Neural cell (in vitro differentiated cells): ENCODE measurements around the gene GABBR2. TPM values are rescaled to one million over a fixed set of nuclear protein-coding genes. Genes with fewer than 3 reads are reported as not detected.

Experiments used
- H2AFZ ChIP-seq: fragments of 200-600, 300-800 bp; sonication (generic), shearing (Covaris generic); 2 replicates; pipeline ENCODE4 v1.6.0; 2014; ENCODE audit warnings: low read depth, mild to moderate bottlenecking, antibody characterized with exemption, low read length, moderate library complexity
- H3F3A ChIP-seq: fragments of 200-600 bp; shearing (Covaris generic); 2 replicates; pipeline ENCODE4 v1.6.1; 2016; ENCODE audit warnings: mild to moderate bottlenecking, moderate library complexity, mixed read lengths, antibody characterized with exemption, low read length; ENCODE audit not compliant: insufficient read depth, poor library complexity, severe bottlenecking
- H3K27ac ChIP-seq: fragments of 200-600, 300-800 bp; sonication (generic), shearing (Covaris generic); 2 replicates; pipeline ENCODE4 v1.5.1; 2014; ENCODE audit warnings: mild to moderate bottlenecking, low read length, moderate library complexity
- H3K27me3 ChIP-seq: fragments of 300-800, 200-600 bp; sonication (generic), shearing (Covaris generic); 2 replicates; pipeline ENCODE4 v1.6.0; 2014; ENCODE audit warnings: mild to moderate bottlenecking, low read depth, low read length, moderate library complexity; ENCODE audit not compliant: insufficient read depth
- H3K36me3 ChIP-seq: fragments of 300-800, 200-600 bp; sonication (generic), shearing (Covaris generic); 2 replicates; pipeline ENCODE4 v1.5.1; 2014; ENCODE audit warnings: mild to moderate bottlenecking, antibody characterized with exemption, low read length, moderate library complexity; ENCODE audit not compliant: insufficient read depth
- H3K4me2 ChIP-seq: fragments of 300-800, 200-600 bp; sonication (generic), shearing (Covaris generic); 2 replicates; pipeline ENCODE4 v1.6.0; 2014; ENCODE audit warnings: mild to moderate bottlenecking, low read length
- H3K4me3 ChIP-seq: fragments of 300-800, 200-600 bp; sonication (generic), shearing (Covaris generic); 2 replicates; pipeline ENCODE4 v1.5.1; 2014; ENCODE audit warnings: mild to moderate bottlenecking, low read length, moderate library complexity
- H3K79me2 ChIP-seq: fragments of 200-600 bp; shearing (Covaris generic); replicated peaks from 2 replicates; pipeline ENCODE4 v1.6.0; 2014; ENCODE audit warnings: mild to moderate bottlenecking, low read length, moderate library complexity; ENCODE audit not compliant: insufficient read depth
- H3K9ac ChIP-seq: fragments of 300-800, 200-600 bp; sonication (generic), shearing (Covaris generic); 2 replicates; pipeline ENCODE4 v1.6.1; 2016; ENCODE audit warnings: mild to moderate bottlenecking, low read length, mixed read lengths
- H3K9me2 ChIP-seq: fragments of 200-600 bp; shearing (Covaris generic); 2 replicates; pipeline ENCODE4 v1.6.1; 2016; ENCODE audit warnings: mild to moderate bottlenecking, low read length, mixed read lengths; ENCODE audit not compliant: insufficient read depth
- H3K9me3 ChIP-seq: fragments of 200-600, 300-800 bp; sonication (generic), shearing (Covaris generic); 2 replicates; pipeline ENCODE4 v1.6.1; 2016; ENCODE audit warnings: mild to moderate bottlenecking, mixed run types, low read length, moderate library complexity, mixed read lengths
- H4K20me1 ChIP-seq: fragments of 200-600 bp; shearing (Covaris generic); 2 replicates; pipeline ENCODE4 v1.6.1; 2016; ENCODE audit warnings: mild to moderate bottlenecking, mixed run types; ENCODE audit not compliant: insufficient read depth
- CTCF ChIP-seq: fragments of 450-650 bp; IDR thresholded peaks from 2 replicates; pipeline ENCODE4 v1.5.1; 2014; ENCODE audit warnings: antibody characterized with exemption, mild to moderate bottlenecking, moderate library complexity; ENCODE audit not compliant: poor library complexity, severe bottlenecking
- EP300 ChIP-seq: fragments of 450-650 bp; conservative IDR thresholded peaks from 2 replicates; pipeline ENCODE4 v1.6.1; 2014; ENCODE audit warnings: antibody characterized with exemption, mild to moderate bottlenecking, moderate library complexity; ENCODE audit not compliant: poor library complexity, severe bottlenecking
- EZH2 ChIP-seq: fragments of 200-600, 300-800 bp; shearing (Covaris generic), sonication (generic); IDR thresholded peaks from 2 replicates; pipeline ENCODE4 v1.6.1; 2014; ENCODE audit warnings: antibody characterized with exemption, low read length, borderline replicate concordance, mild to moderate bottlenecking; ENCODE audit not compliant: insufficient read depth, poor library complexity, severe bottlenecking
- MXI1 ChIP-seq: fragments of 450-650 bp; conservative IDR thresholded peaks from 2 replicates; pipeline ENCODE4 v1.6.1; 2014; ENCODE audit warnings: antibody characterized with exemption, mild to moderate bottlenecking; ENCODE audit not compliant: poor library complexity, severe bottlenecking
- POLR2AphosphoS5 ChIP-seq: IDR thresholded peaks from 2 replicates; pipeline ENCODE4 v1.6.1; 2012
- RAD21 ChIP-seq: fragments of 450-650 bp; conservative IDR thresholded peaks from 2 replicates; pipeline ENCODE4 v1.6.1; 2014; ENCODE audit warnings: antibody characterized with exemption, mild to moderate bottlenecking, moderate library complexity
- SMC3 ChIP-seq: fragments of 450-650 bp; conservative IDR thresholded peaks from 2 replicates; pipeline ENCODE4 v1.6.1; 2014; ENCODE audit warnings: antibody characterized with exemption, mild to moderate bottlenecking, moderate library complexity; ENCODE audit not compliant: poor library complexity
- TAF1 ChIP-seq: IDR thresholded peaks from 2 replicates; pipeline ENCODE4 v1.6.1; 2012; ENCODE audit warnings: low read depth
- polyA plus RNA-seq: library from polyadenylated mRNA; depleted of rRNA; stranded (reverse); fragments of >200 nt; gene quantifications from 2 replicates; pipeline ENCODE4 v1.2.3, GENCODE V29; 2014
- TF ChIP-seq, protein P1 (sequence below): IDR thresholded peaks from 2 replicates; pipeline ENCODE4 v1.6.1; 2012; ENCODE audit warnings: borderline replicate concordance

The GABBR2 gene
- polyA plus RNA-seq, 1 donor from 2014 or later: 7.1 TPM

- no peak overlapping the region for H3K9ac ChIP-seq
- no peaks in the 10 kb centered on the region for H3K79me2 ChIP-seq
- no peaks in the 10 kb centered on the region for H3K9me2 ChIP-seq
- H3K9me3 ChIP-seq: no peaks in the 10 kb centered on the region
- no peaks in the 10 kb centered on the region for H3K27me3 ChIP-seq
- no peaks in the 10 kb centered on the region for H4K20me1 ChIP-seq
- TF ChIP-seq SMC3: no peak
- no peak for TF ChIP-seq TAF1
- no peak for TF ChIP-seq EZH2
- TF ChIP-seq, protein P1, sequence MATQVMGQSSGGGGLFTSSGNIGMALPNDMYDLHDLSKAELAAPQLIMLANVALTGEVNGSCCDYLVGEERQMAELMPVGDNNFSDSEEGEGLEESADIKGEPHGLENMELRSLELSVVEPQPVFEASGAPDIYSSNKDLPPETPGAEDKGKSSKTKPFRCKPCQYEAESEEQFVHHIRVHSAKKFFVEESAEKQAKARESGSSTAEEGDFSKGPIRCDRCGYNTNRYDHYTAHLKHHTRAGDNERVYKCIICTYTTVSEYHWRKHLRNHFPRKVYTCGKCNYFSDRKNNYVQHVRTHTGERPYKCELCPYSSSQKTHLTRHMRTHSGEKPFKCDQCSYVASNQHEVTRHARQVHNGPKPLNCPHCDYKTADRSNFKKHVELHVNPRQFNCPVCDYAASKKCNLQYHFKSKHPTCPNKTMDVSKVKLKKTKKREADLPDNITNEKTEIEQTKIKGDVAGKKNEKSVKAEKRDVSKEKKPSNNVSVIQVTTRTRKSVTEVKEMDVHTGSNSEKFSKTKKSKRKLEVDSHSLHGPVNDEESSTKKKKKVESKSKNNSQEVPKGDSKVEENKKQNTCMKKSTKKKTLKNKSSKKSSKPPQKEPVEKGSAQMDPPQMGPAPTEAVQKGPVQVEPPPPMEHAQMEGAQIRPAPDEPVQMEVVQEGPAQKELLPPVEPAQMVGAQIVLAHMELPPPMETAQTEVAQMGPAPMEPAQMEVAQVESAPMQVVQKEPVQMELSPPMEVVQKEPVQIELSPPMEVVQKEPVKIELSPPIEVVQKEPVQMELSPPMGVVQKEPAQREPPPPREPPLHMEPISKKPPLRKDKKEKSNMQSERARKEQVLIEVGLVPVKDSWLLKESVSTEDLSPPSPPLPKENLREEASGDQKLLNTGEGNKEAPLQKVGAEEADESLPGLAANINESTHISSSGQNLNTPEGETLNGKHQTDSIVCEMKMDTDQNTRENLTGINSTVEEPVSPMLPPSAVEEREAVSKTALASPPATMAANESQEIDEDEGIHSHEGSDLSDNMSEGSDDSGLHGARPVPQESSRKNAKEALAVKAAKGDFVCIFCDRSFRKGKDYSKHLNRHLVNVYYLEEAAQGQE: no peak
- TF ChIP-seq MXI1: no peak
- TF ChIP-seq CTCF: no peak
- no peak for TF ChIP-seq RAD21
- no peak for TF ChIP-seq POLR2AphosphoS5
- no peak for TF ChIP-seq EP300
- no peak overlapping the region for H2AFZ ChIP-seq
- no peak overlapping the region for H3K27ac ChIP-seq
- H3K36me3 ChIP-seq: no peaks in the 10 kb centered on the region
- no peaks in the 10 kb centered on the region for H3F3A ChIP-seq
- H3K4me2 ChIP-seq: no peak overlapping the region
- no peak overlapping the region for H3K4me3 ChIP-seq
Measured at GRCh38 chr9:98241357-98242300, 467.1 kb downstream of the GABBR2 start.

GRCh38 chr9:98240475-98240874 lies 468.3 kb downstream of the GABBR2 start:
- no peaks in the 10 kb centered on the region for H3K9me2 ChIP-seq
- H3K27me3 ChIP-seq: no peaks in the 10 kb centered on the region
- H4K20me1 ChIP-seq: no peaks in the 10 kb centered on the region
- no peak overlapping the region for H3K4me3 ChIP-seq
- H3K79me2 ChIP-seq: no peaks in the 10 kb centered on the region
- no peaks in the 10 kb centered on the region for H3K36me3 ChIP-seq
- no peaks in the 10 kb centered on the region for H3F3A ChIP-seq
- TF ChIP-seq, protein P1: no peak
- TF ChIP-seq CTCF: no peak
- TF ChIP-seq TAF1: no peak
- no peak overlapping the region for H3K4me2 ChIP-seq
- H3K9me3 ChIP-seq: no peaks in the 10 kb centered on the region
- no peak overlapping the region for H2AFZ ChIP-seq
- no peak overlapping the region for H3K9ac ChIP-seq
- H3K27ac ChIP-seq: no peak overlapping the region
